Activated gamma-delta T cell treated with Interleukin-2 at 50 U/mL for 16 hours (primary cell): Measurements from ENCODE around the gene ZNG1F.
"Not testable (repeated sequence)": the region's sequence is repeated elsewhere in the genome, so short reads cannot be mapped to it uniquely, and the experiment has no call there.

ENCODE experiments used
- DNase-seq: peaks from one replicate; pipeline ENCODE4 v3.0.0-alpha.2; 2020

ZNG1F gene

GRCh38 chr9:41189217-41189616 lies at the start of gene ZNG1F:
Gene ZNG1F, minus strand, starts transcription at chr9:41189317. Its CDS starts 59 bp downstream, at chr9:41189258.
- DNase-seq, result not testable (repeated sequence)

- DNase-seq, result peak; percentile 32
Measured at GRCh38 chr9:41237110-41237749, 48.1 kb upstream of the ZNG1F start.

- DNase-seq, result not testable (repeated sequence)
Measured at GRCh38 chr9:41236486-41237109, 47.5 kb upstream of the ZNG1F start.

- peak; percentile 70 for DNase-seq
Measured at GRCh38 chr9:41234811-41235805, 46.0 kb upstream of the ZNG1F start.

GRCh38 chr9:41234221-41234620 lies 45.1 kb upstream of the ZNG1F start:
- DNase-seq, result not testable (repeated sequence)

GRCh38 chr9:41232326-41232725 lies 43.2 kb upstream of the ZNG1F start:
- peak; percentile 5 for DNase-seq

- DNase-seq, result not testable (repeated sequence)
Measured at GRCh38 chr9:41230418-41230817, 41.3 kb upstream of the ZNG1F start.

- DNase-seq, result peak; percentile 5
Measured at GRCh38 chr9:41229408-41230401, 40.6 kb upstream of the ZNG1F start.

GRCh38 chr9:41219831-41220230 lies 30.7 kb upstream of the ZNG1F start:
- DNase-seq, result not testable (repeated sequence)

GRCh38 chr9:41188439-41188838 lies 678 bp downstream of the ZNG1F start:
- not testable (repeated sequence) for DNase-seq

- not testable (repeated sequence) for DNase-seq
Measured at GRCh38 chr9:41174994-41175393, 14.1 kb downstream of the ZNG1F start.

- DNase-seq, result not testable (repeated sequence)
Measured at GRCh38 chr9:41150116-41150515, 39.0 kb downstream of the ZNG1F start.

- DNase-seq, result not testable (repeated sequence)
Measured at GRCh38 chr9:41141878-41142277, 47.2 kb downstream of the ZNG1F start.

- not testable (repeated sequence) for DNase-seq
Measured at GRCh38 chr9:41128581-41128980, 60.5 kb downstream of the ZNG1F start, which contains the start of gene FOXD4L6. Gene FOXD4L6, minus strand, starts transcription at chr9:41128681. Its CDS starts 298 bp downstream, at chr9:41128383.

- not testable (repeated sequence) for DNase-seq
Measured at GRCh38 chr9:41126746-41127446, 62.2 kb downstream of the ZNG1F start.

GRCh38 chr9:41125936-41126335 lies 63.2 kb downstream of the ZNG1F start:
- DNase-seq, result not testable (repeated sequence)

GRCh38 chr9:41125109-41125658 lies 63.9 kb downstream of the ZNG1F start:
- not testable (repeated sequence) for DNase-seq

GRCh38 chr9:41124250-41125108 lies 64.6 kb downstream of the ZNG1F start:
- DNase-seq, result not testable (repeated sequence)

- DNase-seq, result not testable (repeated sequence)
Measured at GRCh38 chr9:41123812-41124211, 65.3 kb downstream of the ZNG1F start.

- not testable (repeated sequence) for DNase-seq
Measured at GRCh38 chr9:41123396-41123795, 65.7 kb downstream of the ZNG1F start.
